ENCODE measurements around the gene LRMDA.

- TF ChIP-seq SIX5 (IDR thresholded peaks at IDR 0.05; ENCODE audit: low read depth, low read length): no peak
- no peak for TF ChIP-seq POLR2A (IDR thresholded peaks at IDR 0.05; ENCODE audit: control extremely low read depth in 1 of 2, low read depth in 2 of 2, low read length in 2 of 2)
- TF ChIP-seq, protein P1, sequence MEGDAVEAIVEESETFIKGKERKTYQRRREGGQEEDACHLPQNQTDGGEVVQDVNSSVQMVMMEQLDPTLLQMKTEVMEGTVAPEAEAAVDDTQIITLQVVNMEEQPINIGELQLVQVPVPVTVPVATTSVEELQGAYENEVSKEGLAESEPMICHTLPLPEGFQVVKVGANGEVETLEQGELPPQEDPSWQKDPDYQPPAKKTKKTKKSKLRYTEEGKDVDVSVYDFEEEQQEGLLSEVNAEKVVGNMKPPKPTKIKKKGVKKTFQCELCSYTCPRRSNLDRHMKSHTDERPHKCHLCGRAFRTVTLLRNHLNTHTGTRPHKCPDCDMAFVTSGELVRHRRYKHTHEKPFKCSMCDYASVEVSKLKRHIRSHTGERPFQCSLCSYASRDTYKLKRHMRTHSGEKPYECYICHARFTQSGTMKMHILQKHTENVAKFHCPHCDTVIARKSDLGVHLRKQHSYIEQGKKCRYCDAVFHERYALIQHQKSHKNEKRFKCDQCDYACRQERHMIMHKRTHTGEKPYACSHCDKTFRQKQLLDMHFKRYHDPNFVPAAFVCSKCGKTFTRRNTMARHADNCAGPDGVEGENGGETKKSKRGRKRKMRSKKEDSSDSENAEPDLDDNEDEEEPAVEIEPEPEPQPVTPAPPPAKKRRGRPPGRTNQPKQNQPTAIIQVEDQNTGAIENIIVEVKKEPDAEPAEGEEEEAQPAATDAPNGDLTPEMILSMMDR (IDR thresholded peaks at IDR 0.05; ENCODE audit: control extremely low read depth in 1 of 3, insufficient read depth in 1 of 3, low read depth in 1 of 3, low read length in 3 of 3): no peak
- TF ChIP-seq EZH2 (IDR thresholded peaks at IDR 0.05; ENCODE audit: low read depth, low read length, severe bottlenecking): no peak
- no peak for TF ChIP-seq EP300 (IDR thresholded peaks at IDR 0.05; ENCODE audit: borderline replicate concordance in 1 of 2, low read depth in 2 of 2, low read length in 2 of 2)
- no peak for TF ChIP-seq SUZ12 (IDR thresholded peaks at IDR 0.05; ENCODE audit: low read length)
- no peak for TF ChIP-seq SP1 (IDR thresholded peaks at IDR 0.05; ENCODE audit: low read depth, low read length)
- no peak for TF ChIP-seq CREB1 (IDR thresholded peaks at IDR 0.05)
- TF ChIP-seq RAD21 (IDR thresholded peaks at IDR 0.05 in 1 of 2, conservative IDR thresholded peaks at IDR 0.05 in 1 of 2; ENCODE audit: low read depth in 2 of 2, low read length in 2 of 2): no peak
Measured at GRCh38 chr10:76336213-76336963, 905.0 kb downstream of the LRMDA start.
